ENCODE data around the gene DCAF6.

DCAF6 gene

DNA sequence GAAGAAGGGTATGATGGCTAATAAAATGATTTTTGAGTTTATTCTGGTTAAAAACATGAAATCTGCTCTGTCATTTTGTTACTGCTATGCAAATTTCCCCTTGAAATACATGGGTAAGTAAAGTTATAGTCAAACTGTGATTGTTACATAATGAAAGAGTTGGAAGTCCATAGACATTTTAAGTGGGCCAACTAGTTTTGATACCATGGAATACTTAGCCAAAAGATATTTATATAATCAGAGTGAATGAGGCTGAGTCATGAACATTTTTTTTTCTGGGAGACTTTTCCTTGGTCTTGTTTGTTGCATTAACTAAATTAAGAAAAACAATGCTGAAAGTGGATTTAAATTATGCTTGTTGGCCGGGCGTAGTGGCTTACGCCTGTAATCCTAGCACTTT is 58.6 kb downstream of the DCAF6 start:
- TF ChIP-seq, protein P1, sequence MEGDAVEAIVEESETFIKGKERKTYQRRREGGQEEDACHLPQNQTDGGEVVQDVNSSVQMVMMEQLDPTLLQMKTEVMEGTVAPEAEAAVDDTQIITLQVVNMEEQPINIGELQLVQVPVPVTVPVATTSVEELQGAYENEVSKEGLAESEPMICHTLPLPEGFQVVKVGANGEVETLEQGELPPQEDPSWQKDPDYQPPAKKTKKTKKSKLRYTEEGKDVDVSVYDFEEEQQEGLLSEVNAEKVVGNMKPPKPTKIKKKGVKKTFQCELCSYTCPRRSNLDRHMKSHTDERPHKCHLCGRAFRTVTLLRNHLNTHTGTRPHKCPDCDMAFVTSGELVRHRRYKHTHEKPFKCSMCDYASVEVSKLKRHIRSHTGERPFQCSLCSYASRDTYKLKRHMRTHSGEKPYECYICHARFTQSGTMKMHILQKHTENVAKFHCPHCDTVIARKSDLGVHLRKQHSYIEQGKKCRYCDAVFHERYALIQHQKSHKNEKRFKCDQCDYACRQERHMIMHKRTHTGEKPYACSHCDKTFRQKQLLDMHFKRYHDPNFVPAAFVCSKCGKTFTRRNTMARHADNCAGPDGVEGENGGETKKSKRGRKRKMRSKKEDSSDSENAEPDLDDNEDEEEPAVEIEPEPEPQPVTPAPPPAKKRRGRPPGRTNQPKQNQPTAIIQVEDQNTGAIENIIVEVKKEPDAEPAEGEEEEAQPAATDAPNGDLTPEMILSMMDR (IDR thresholded peaks at IDR 0.05): no peak
- H3K27me3 ChIP-seq: no peaks in the 10 kb centered on the region
- H3K4me1 ChIP-seq (ENCODE audit: control insufficient read depth in 1 of 2, insufficient read depth in 1 of 2, low read depth in 1 of 2, low read length in 1 of 2): no peaks in the 10 kb centered on the region
- H3K4me3 ChIP-seq (ENCODE audit: low read depth in 1 of 2, low read length in 1 of 2): no peak overlapping the region
- H3K9me3 ChIP-seq: no peaks in the 10 kb centered on the region
- H3K36me3 ChIP-seq: peaks cover 51% of the 10 kb centered on the region
- no peak overlapping the region for H3K27ac ChIP-seq

GRCh38 chr1:167996266-167996665 is 59.8 kb downstream of the DCAF6 start:
- Histone ChIP-seq H3K4me1 (ENCODE audit: control insufficient read depth in 1 of 2, insufficient read depth in 1 of 2, low read depth in 1 of 2, low read length in 1 of 2) (no peaks in the 10 kb centered on the region), H3K27ac (no peak overlapping the region), H3K9me3 (no peaks in the 10 kb centered on the region), H3K4me3 (ENCODE audit: low read depth in 1 of 2, low read length in 1 of 2) (no peak overlapping the region), H3K36me3 (peaks cover 47% of the 10 kb centered on the region), H3K27me3 (no peaks in the 10 kb centered on the region)
- TF ChIP-seq, protein P1 (IDR thresholded peaks at IDR 0.05): no peak

DNA sequence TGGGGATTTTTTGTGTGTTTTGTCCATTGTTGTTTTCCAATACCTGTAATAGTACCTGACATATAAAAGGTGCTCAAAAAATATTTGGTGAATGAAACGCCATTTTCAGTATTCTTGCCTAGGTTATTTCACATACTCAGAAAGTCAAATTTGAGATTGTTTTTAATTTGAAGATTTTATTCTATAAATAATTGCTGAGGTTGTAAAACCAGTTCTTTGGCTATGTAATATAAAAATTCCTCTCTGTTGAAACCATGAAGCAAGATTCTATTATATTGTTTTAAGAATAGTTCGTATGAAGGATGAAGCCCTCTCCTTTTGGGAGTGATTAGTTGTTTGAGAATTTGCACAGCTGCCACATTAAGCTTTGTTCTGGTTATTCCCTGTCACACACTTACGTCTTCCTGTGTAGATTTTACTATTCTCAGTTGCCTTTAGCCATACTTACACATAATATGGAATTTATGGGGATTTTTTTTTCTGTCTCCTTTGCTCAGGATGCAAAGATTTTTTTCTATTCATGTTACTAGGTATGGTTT is 60.6 kb downstream of the DCAF6 start:
- H3K36me3 ChIP-seq: peaks cover 42% of the 10 kb centered on the region
- no peaks in the 10 kb centered on the region for H3K9me3 ChIP-seq
- H3K27me3 ChIP-seq: no peaks in the 10 kb centered on the region
- H3K4me1 ChIP-seq (ENCODE audit: control insufficient read depth in 1 of 2, insufficient read depth in 1 of 2, low read depth in 1 of 2, low read length in 1 of 2): no peaks in the 10 kb centered on the region
- TF ChIP-seq, protein P1 (IDR thresholded peaks at IDR 0.05): no peak
- no peak overlapping the region for H3K27ac ChIP-seq
- H3K4me3 ChIP-seq (ENCODE audit: low read depth in 1 of 2, low read length in 1 of 2): no peak overlapping the region

GRCh38 chr1:167999877-168000276 is 63.4 kb downstream of the DCAF6 start:
- peaks cover 43% of the 10 kb centered on the region for H3K36me3 ChIP-seq
- no peaks in the 10 kb centered on the region for H3K4me1 ChIP-seq (ENCODE audit: control insufficient read depth in 1 of 2, insufficient read depth in 1 of 2, low read depth in 1 of 2, low read length in 1 of 2)
- no peaks in the 10 kb centered on the region for H3K27me3 ChIP-seq
- TF ChIP-seq, protein P1 (IDR thresholded peaks at IDR 0.05): no peak
- no peaks in the 10 kb centered on the region for H3K9me3 ChIP-seq
- H3K4me3 ChIP-seq (ENCODE audit: low read depth in 1 of 2, low read length in 1 of 2): no peak overlapping the region
- H3K27ac ChIP-seq: no peak overlapping the region

GRCh38 chr1:168000656-168001055 is 64.2 kb downstream of the DCAF6 start:
- Histone ChIP-seq H3K4me1 (ENCODE audit: control insufficient read depth in 1 of 2, insufficient read depth in 1 of 2, low read depth in 1 of 2, low read length in 1 of 2) (no peaks in the 10 kb centered on the region), H3K27ac (no peak overlapping the region), H3K36me3 (peaks cover 43% of the 10 kb centered on the region), H3K9me3 (no peaks in the 10 kb centered on the region), H3K4me3 (ENCODE audit: low read depth in 1 of 2, low read length in 1 of 2) (no peak overlapping the region), H3K27me3 (no peaks in the 10 kb centered on the region)
- TF ChIP-seq, protein P1 (IDR thresholded peaks at IDR 0.05): no peak

- H3K9me3 ChIP-seq: no peaks in the 10 kb centered on the region
- TF ChIP-seq, protein P1 (IDR thresholded peaks at IDR 0.05): no peak
- H3K27me3 ChIP-seq: no peaks in the 10 kb centered on the region
- H3K4me3 ChIP-seq (ENCODE audit: low read depth in 1 of 2, low read length in 1 of 2): no peak overlapping the region
- peaks cover 44% of the 10 kb centered on the region for H3K36me3 ChIP-seq
- no peak overlapping the region for H3K27ac ChIP-seq
- no peaks in the 10 kb centered on the region for H3K4me1 ChIP-seq (ENCODE audit: control insufficient read depth in 1 of 2, insufficient read depth in 1 of 2, low read depth in 1 of 2, low read length in 1 of 2)
Observed at GRCh38 chr1:168001213-168001612, 64.7 kb downstream of the DCAF6 start.

Data from neutrophil (primary cell).